PC-3 (cell line): ENCODE data around the gene TSC22D2. TPM values are rescaled to one million over a fixed set of nuclear protein-coding genes. Genes with fewer than 3 reads are reported as not detected.
A peak's percentile ranks its signal among the peaks of the same experiment; 100 is the strongest.

Experiments
- ATAC-seq: fragments of 200-7000 bp; cut with Tn5 transposase; 2 replicates; pipeline ENCODE4 v1.9.1; 2020; ENCODE audit warnings: mild to moderate bottlenecking, moderate library complexity
- BruUV-seq: library from RNA; stranded (reverse); fragments of 400-500 nt; replicated peaks from 2 replicates; lab custom pipeline; 2021; lab: Mats Ljungman, UMichigan
- CTCF ChIA-PET: fragments of 300-600 bp; sonication (Branson Sonifier 250); formaldehyde crosslinking; loops from one replicate; lab custom pipeline; 2022; ENCODE audit warnings: antibody characterized with exemption; lab: Charles Lee
- POLR2A ChIA-PET: fragments of 300-600 bp; sonication (Branson Sonifier 250); formaldehyde crosslinking; loops from one replicate; lab custom pipeline; 2022; ENCODE audit warnings: antibody characterized with exemption; ENCODE audit not compliant: unreplicated experiment; lab: Charles Lee
- DNase-seq: peaks from one replicate; pipeline ENCODE4 v3.0.0-alpha.2; 2015
- H2AFZ ChIP-seq: fragments of 300-600 bp; sonication (generic); 2 replicates; pipeline ENCODE4 v1.6.0; 2016; ENCODE audit warnings: antibody characterized with exemption, low read length
- H3F3A ChIP-seq: fragments of 300-600 bp; sonication (generic); one replicate; pipeline ENCODE4 v1.6.0; 2017; ENCODE audit warnings: antibody characterized with exemption, low read length, control low read depth, mild to moderate bottlenecking; ENCODE audit not compliant: unreplicated experiment
- H3K27ac ChIP-seq: fragments of 300-600 bp; sonication (generic); 2 replicates; pipeline ENCODE4 v1.5.1; 2016; ENCODE audit warnings: mild to moderate bottlenecking, low read length
- H3K27me3 ChIP-seq: fragments of 300-600 bp; sonication (generic); 2 replicates; pipeline ENCODE4 v1.6.1; 2016; ENCODE audit warnings: low read length, mixed read lengths
- H3K36me3 ChIP-seq: fragments of 300-600 bp; sonication (generic); 2 replicates; pipeline ENCODE4 v1.6.1; 2016; ENCODE audit warnings: low read depth, mixed run types, low read length, mixed read lengths
- H3K4me1 ChIP-seq: fragments of 300-600 bp; sonication (generic); 2 replicates; pipeline ENCODE4 v1.5.1; 2016; ENCODE audit warnings: low read length; ENCODE audit not compliant: insufficient read depth
- H3K4me2 ChIP-seq: fragments of 300-600 bp; sonication (generic); 2 replicates; pipeline ENCODE4 v1.6.0; 2016; ENCODE audit warnings: low read length
- H3K4me3 ChIP-seq: fragments of 300-600 bp; sonication (generic); 2 replicates; pipeline ENCODE4 v1.5.1; 2016; ENCODE audit warnings: mild to moderate bottlenecking, low read length, mixed read lengths
- H3K79me2 ChIP-seq: fragments of 300-600 bp; sonication (generic); 2 replicates; pipeline ENCODE4 v1.6.1; 2017; ENCODE audit warnings: low read length, mixed read lengths
- H3K9ac ChIP-seq: fragments of 300-600 bp; sonication (generic); 2 replicates; pipeline ENCODE4 v1.6.0; 2016; ENCODE audit warnings: mild to moderate bottlenecking, low read length
- H3K9me2 ChIP-seq: fragments of 300-600 bp; sonication (generic); replicated peaks from 2 replicates; pipeline ENCODE4 v1.6.1; 2016; ENCODE audit warnings: mixed run types, low read length, mixed read lengths
- H3K9me3 ChIP-seq: fragments of 300-600 bp; sonication (generic); 2 replicates; pipeline ENCODE4 v1.6.1; 2016; ENCODE audit warnings: low read length, mixed read lengths
- H4K20me1 ChIP-seq: fragments of 300-600 bp; sonication (generic); 2 replicates; pipeline ENCODE4 v1.6.1; 2016; ENCODE audit warnings: low read length, mixed read lengths
- EZH2 ChIP-seq: fragments of 300-600 bp; sonication (generic); IDR thresholded peaks from one replicate; pipeline ENCODE4 v1.6.1; 2017; ENCODE audit warnings: antibody characterized with exemption, mild to moderate bottlenecking, low read length; ENCODE audit not compliant: unreplicated experiment
- EZH2phosphoT487 ChIP-seq: fragments of 300-600 bp; sonication (generic); IDR thresholded peaks from 2 replicates; pipeline ENCODE4 v1.6.1; 2018; ENCODE audit warnings: mild to moderate bottlenecking, antibody characterized with exemption, low read length, borderline replicate concordance
- intact Hi-C: fragments of 100-400 bp; cut with micrococcal nuclease; formaldehyde crosslinking; loops from 2 replicates; pipeline ENCODE4 v1.9.0; 2023
- total RNA-seq: library from RNA; depleted of rRNA; stranded (reverse); fragments of >200 nt; gene quantifications from 2 replicates; pipeline ENCODE4 v1.2.3, GENCODE V29; 2014
- TF ChIP-seq, protein P1 (sequence below): fragments of 300-600 bp; sonication (generic); conservative IDR thresholded peaks from 2 replicates; pipeline ENCODE4 v1.5.1; 2017; ENCODE audit warnings: antibody characterized with exemption, low read depth, mild to moderate bottlenecking, low read length

TSC22D2 gene
- total RNA-seq, 1 experiment from 2014 or later = 9.6 TPM

GRCh38 chr3:150412561-150413231 lies 4.6 kb downstream of the TSC22D2 start:
- intact Hi-C loops = loop anchor here (5.0 kb wide), 2 partner anchors 110 to 135 kb away; partner anchors contain the start of genes EIF2A and SERP1

DNA sequence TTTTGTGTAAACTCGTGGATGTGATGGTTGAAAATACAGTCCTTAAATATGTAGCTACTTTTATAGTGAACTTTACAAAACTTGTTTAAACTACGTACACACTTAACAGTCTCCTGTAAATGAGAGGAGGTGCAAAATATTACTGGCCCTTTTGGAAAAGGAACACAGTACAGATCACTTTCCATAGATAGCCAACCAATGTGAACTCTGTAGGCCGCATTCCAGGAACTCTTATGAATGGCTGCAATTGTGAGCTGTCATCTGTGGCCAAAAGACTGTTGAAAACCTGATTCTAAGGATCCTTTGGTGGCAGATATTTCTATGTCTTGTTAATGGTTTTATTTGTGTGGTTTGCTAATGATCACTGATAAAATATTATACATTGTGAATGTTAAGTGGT lies 6.2 kb downstream of the TSC22D2 start:
- H3K4me1 ChIP-seq = peaks cover 49% of the 10 kb centered on the region
- POLR2A ChIA-PET = interaction anchor here (0.6 kb wide), 1 partner anchor 1562 kb away, joined by 6 read pairs; no protein-coding TSS in a partner anchor
- H3K9me2 ChIP-seq = no peaks in the 10 kb centered on the region
- H3K27me3 ChIP-seq = no peaks in the 10 kb centered on the region
- TF ChIP-seq EZH2phosphoT487 (no peak), EZH2 (no peak)
- TF ChIP-seq, protein P1, sequence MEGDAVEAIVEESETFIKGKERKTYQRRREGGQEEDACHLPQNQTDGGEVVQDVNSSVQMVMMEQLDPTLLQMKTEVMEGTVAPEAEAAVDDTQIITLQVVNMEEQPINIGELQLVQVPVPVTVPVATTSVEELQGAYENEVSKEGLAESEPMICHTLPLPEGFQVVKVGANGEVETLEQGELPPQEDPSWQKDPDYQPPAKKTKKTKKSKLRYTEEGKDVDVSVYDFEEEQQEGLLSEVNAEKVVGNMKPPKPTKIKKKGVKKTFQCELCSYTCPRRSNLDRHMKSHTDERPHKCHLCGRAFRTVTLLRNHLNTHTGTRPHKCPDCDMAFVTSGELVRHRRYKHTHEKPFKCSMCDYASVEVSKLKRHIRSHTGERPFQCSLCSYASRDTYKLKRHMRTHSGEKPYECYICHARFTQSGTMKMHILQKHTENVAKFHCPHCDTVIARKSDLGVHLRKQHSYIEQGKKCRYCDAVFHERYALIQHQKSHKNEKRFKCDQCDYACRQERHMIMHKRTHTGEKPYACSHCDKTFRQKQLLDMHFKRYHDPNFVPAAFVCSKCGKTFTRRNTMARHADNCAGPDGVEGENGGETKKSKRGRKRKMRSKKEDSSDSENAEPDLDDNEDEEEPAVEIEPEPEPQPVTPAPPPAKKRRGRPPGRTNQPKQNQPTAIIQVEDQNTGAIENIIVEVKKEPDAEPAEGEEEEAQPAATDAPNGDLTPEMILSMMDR = no peak
- H3K4me2 ChIP-seq = peak overlapping the region; percentile 92
- peak; percentile 67 for DNase-seq
- peak overlapping the region; percentile 65 for H3K27ac ChIP-seq
- H3K9me3 ChIP-seq = no peaks in the 10 kb centered on the region
- peaks cover 27% of the 10 kb centered on the region for H3K36me3 ChIP-seq
- peaks cover 91% of the 10 kb centered on the region for H4K20me1 ChIP-seq
- peak overlapping the region; percentile 92 for H3K9ac ChIP-seq
- H3K4me3 ChIP-seq = peak overlapping the region; percentile 87
- ATAC-seq = no peak; the same call in 1 of the 2 replicates
- H3K79me2 ChIP-seq = peaks cover 100% of the 10 kb centered on the region
- BruUV-seq = no TSS peak
- CTCF ChIA-PET = interaction anchor here (1.6 kb wide), 1 partner anchor 81 kb away, joined by 10 read pairs; no protein-coding TSS in a partner anchor
- H2AFZ ChIP-seq = no peak overlapping the region
- intact Hi-C loops = loop anchor here (1.0 to 5.0 kb wide), 6 partner anchors 35 to 133 kb away; partner anchors contain the start of genes EIF2A and SERP1
- H3F3A ChIP-seq = peaks cover under 1% of the 10 kb centered on the region

More at GRCh38 chr3:150412561-150413231, 4.6 kb downstream of the TSC22D2 start:
- Histone ChIP-seq H3F3A (no peaks in the 10 kb centered on the region), H3K9ac (peak overlapping the region; percentile 92), H3K36me3 (peaks cover 27% of the 10 kb centered on the region), H3K27me3 (no peaks in the 10 kb centered on the region), H3K4me2 (peak overlapping the region; percentile 92), H3K9me2 (no peaks in the 10 kb centered on the region), H3K4me1 (peaks cover 34% of the 10 kb centered on the region), H3K9me3 (no peaks in the 10 kb centered on the region), H3K27ac (peak overlapping the region; percentile 27), H3K4me3 (peak overlapping the region; percentile 87), H4K20me1 (peaks cover 82% of the 10 kb centered on the region), H2AFZ (no peak overlapping the region), H3K79me2 (peaks cover 92% of the 10 kb centered on the region)
- TF ChIP-seq, protein P1 = no peak
- TF ChIP-seq EZH2phosphoT487 (no peak), EZH2 (no peak)
- ChIA-PET POLR2A (interaction anchor here (0.5 to 1.0 kb wide), 3 partner anchors 172 to 758 kb away, joined by 3 to 7 read pairs (median 3); no protein-coding TSS in a partner anchor), CTCF (no interaction called here)
- no peak for ATAC-seq
- DNase-seq = peak; percentile 72
- no TSS peak for BruUV-seq
